ENCODE data around the gene MRPL23.

DNA sequence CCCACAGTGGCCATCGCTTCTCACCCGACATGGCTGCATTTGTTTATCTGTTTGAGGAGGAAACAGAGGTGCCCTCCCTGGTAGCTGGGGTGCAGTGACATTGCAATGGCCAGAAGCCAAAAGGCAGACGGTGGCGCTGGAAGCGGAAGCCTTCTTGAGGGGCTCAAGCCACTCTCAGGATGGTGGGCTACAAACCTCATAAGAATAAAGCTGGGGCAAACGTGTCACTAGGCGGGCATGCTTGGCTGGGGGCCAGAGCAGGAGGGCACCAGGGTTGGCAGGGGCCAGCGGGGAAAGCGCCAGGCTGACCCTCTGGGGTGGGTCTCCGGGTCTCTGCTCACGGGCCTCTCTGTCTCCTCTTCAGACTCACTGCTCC, 15.0 kb upstream of the MRPL23 start:
- TF ChIP-seq, protein P1, sequence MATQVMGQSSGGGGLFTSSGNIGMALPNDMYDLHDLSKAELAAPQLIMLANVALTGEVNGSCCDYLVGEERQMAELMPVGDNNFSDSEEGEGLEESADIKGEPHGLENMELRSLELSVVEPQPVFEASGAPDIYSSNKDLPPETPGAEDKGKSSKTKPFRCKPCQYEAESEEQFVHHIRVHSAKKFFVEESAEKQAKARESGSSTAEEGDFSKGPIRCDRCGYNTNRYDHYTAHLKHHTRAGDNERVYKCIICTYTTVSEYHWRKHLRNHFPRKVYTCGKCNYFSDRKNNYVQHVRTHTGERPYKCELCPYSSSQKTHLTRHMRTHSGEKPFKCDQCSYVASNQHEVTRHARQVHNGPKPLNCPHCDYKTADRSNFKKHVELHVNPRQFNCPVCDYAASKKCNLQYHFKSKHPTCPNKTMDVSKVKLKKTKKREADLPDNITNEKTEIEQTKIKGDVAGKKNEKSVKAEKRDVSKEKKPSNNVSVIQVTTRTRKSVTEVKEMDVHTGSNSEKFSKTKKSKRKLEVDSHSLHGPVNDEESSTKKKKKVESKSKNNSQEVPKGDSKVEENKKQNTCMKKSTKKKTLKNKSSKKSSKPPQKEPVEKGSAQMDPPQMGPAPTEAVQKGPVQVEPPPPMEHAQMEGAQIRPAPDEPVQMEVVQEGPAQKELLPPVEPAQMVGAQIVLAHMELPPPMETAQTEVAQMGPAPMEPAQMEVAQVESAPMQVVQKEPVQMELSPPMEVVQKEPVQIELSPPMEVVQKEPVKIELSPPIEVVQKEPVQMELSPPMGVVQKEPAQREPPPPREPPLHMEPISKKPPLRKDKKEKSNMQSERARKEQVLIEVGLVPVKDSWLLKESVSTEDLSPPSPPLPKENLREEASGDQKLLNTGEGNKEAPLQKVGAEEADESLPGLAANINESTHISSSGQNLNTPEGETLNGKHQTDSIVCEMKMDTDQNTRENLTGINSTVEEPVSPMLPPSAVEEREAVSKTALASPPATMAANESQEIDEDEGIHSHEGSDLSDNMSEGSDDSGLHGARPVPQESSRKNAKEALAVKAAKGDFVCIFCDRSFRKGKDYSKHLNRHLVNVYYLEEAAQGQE (IDR thresholded peaks at IDR 0.05; ENCODE audit: insufficient read depth in 1 of 2, low read depth in 2 of 2, low read length in 2 of 2) = no peak
- TF ChIP-seq SIN3A (IDR thresholded peaks at IDR 0.05; ENCODE audit: borderline replicate concordance, insufficient read depth, low read length) (no peak), POLR2AphosphoS5 (IDR thresholded peaks at IDR 0.05; ENCODE audit: low read depth, low read length) (no peak)
